ENCODE data around the gene PANK2.
"Not testable (repeated sequence)": the region's sequence is repeated elsewhere in the genome, so short reads cannot be mapped to it uniquely, and the experiment has no call there.

The PANK2 gene

DNA sequence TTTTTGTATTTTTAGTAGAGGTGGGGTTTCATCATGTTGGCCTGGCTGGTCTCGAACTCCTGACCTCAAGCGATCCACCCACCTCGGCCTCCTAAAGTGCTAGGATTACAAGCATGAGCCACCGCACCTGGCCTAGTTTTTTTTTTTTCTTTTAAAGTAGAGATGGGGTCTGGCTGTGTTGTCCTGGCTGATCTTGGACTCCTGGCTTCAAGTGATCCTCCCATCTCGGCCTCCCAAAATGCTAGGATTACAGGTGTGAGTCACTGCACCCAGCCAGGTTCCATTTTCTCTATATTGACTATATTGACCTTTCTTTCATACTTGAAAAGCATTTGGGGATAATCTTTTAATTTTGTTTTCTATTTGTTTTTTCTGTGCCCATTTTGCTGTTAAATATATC, 13.3 kb downstream of the PANK2 start:
- no peak for DNase-seq

- DNase-seq, result no peak
These were observed 15.0 kb downstream of the PANK2 start for GRCh38 chr20:3904224-3904623.

DNA sequence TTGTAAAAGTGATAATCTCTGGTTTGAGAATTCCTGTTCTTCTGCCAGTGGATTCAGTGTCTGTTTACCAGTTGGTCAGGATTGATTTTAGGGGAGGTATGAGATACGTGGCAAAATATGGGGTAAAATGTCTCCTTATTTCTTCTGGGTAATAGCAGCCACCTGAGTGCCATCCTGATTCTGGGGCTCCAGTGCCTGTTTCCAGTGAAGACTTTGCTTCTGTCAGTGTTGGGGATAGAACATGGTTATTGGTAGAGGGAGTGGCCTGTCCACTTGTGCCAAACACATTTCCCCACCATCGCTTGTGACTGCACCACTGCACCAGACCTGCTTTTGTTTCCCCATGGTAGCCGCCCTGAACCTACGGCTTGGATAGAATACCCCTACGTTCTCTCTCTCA, 15.7 kb downstream of the PANK2 start:
- no peak for DNase-seq

GRCh38 chr20:3906744-3907721, 17.8 kb downstream of the PANK2 start:
- not testable (repeated sequence) for DNase-seq

GRCh38 chr20:3908667-3909066, 19.5 kb downstream of the PANK2 start:
- no peak for DNase-seq

DNA sequence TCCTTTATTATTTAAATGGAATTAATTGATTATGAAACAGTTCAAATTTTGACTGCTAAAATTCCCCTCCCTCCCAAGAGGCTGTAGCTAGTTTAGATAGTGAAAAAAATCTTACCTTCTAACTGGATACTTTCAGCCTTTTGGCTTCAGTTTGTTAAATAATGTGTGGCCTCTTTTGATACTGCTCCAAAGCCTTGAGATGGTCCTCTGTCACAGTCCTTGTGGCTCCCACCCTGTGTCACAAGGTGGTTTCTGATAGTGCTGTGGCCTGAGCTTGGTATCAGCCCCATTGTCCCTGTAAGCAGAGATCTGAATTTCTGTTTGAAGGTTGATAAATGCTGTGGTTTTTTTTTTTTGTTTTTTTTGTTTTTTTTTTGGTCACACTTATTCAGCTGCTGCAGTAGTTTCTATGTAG, 20.8 kb downstream of the PANK2 start:
- no peak for DNase-seq

DNA sequence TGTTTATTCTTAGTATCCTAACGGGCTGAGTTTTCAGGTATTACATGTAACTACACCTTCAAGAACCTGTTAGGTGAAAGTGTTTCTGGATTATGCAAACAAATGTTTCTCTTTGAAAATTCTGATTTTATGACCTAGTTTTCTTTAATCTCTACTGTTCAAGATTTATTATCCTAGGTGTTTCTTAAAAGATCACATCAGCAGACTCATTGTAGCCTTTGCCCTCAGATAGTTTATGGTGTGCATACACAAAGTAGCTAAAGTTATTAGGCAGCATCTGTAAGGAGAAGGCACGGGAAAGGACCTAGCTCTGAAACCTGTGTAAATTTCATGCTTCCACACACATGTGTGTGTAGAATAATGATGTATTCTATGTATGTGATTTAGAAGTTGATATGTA, 21.7 kb downstream of the PANK2 start:
- DNase-seq, result no peak

DNA sequence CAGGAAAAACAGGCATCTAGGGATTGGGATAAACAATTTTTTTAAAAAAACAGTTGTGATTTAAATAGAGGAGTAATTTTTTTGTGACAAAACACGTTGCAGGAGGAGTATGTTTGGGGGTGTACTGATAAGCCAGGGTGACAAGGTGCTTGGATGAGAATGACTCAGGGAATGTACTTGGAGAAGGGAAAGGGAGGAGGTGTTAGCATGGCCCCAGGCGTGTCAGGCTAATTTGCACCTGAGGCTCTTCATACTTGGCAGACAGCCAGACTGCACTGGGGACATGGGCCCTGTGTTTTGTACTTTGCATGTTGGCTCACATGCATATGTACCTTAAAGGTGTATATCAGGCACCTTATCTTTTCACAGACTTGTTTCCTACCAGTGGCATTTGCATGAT, 22.8 kb downstream of the PANK2 start:
- peak in 1 of 2 experiments; percentile 14 for DNase-seq

GRCh38 chr20:3914446-3914845, 25.3 kb downstream of the PANK2 start:
- DNase-seq, result no peak

GRCh38 chr20:3915691-3916090, 26.5 kb downstream of the PANK2 start:
- no peak for DNase-seq

DNA sequence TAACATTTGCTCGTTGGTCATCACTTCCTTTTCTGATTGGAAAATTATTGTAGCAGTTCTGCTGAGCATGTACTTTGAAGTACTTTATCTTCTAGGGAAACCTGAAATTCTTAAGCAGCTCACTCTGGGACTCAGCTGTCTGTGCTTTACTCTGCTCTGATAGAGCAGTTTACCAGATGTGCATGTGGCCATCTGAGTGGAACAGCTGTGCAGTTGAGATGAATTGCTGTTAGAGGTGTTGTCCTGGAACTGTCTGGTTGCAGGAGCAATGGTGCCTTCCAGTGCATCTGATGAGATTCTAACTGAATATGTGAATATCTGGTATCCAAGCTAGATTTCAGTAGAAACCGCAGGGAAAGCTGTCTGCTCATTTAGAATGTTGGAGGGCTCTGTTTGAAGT, 27.2 kb downstream of the PANK2 start:
- DNase-seq, result no peak

GRCh38 chr20:3919352-3919751, 30.2 kb downstream of the PANK2 start:
- DNase-seq, result no peak

GRCh38 chr20:3922223-3922982, 33.2 kb downstream of the PANK2 start:
- no peak for DNase-seq

- DNase-seq, result no peak
These were observed 33.8 kb downstream of the PANK2 start for GRCh38 chr20:3922983-3923339.

GRCh38 chr20:3923818-3924217, 34.6 kb downstream of the PANK2 start:
- DNase-seq, result no peak

DNA sequence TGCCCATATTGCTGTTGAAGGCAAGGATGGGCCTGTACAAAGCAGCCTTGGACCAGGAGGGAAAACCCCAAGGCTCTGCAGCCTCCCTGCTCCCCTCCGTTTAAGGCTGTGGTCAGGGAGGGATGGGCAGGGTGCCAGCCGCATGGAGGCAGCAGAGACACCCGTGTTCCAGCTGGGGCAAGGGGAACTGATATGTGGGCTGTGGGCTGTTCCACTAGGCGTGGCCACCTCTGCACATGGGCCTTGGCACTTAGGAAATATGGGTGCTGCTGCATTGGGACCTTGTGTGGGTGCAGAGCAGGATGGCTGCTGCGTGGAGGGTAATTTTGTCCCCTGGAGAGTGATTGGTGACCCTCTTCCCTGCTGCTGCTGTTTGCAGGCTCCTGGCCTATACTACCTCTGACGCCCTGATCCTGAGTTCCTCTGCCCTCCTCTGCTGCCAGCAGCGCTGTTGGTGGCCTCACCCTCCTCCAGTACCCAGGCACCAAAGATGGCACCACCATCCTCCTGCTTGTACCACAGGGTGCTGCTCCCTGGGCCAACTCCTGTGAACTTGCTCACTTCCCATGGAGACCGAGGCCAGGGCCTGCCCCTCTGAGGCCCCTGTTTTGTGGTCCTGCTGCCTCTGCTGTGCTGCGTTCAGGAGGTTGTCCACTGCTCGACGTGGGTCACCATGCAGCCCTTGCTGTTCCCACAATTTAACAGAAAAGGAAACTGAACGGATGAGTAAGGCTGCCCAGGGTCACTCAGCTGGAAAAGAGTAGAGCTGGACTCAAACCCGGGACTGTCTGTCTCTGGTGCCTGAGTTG, 35.3 kb downstream of the PANK2 start:
- DNase-seq, result no peak

GRCh38 chr20:3925113-3925695, 36.0 kb downstream of the PANK2 start:
- DNase-seq, result no peak

- no peak for DNase-seq
These were observed 36.9 kb downstream of the PANK2 start for GRCh38 chr20:3925899-3926638.

DNA sequence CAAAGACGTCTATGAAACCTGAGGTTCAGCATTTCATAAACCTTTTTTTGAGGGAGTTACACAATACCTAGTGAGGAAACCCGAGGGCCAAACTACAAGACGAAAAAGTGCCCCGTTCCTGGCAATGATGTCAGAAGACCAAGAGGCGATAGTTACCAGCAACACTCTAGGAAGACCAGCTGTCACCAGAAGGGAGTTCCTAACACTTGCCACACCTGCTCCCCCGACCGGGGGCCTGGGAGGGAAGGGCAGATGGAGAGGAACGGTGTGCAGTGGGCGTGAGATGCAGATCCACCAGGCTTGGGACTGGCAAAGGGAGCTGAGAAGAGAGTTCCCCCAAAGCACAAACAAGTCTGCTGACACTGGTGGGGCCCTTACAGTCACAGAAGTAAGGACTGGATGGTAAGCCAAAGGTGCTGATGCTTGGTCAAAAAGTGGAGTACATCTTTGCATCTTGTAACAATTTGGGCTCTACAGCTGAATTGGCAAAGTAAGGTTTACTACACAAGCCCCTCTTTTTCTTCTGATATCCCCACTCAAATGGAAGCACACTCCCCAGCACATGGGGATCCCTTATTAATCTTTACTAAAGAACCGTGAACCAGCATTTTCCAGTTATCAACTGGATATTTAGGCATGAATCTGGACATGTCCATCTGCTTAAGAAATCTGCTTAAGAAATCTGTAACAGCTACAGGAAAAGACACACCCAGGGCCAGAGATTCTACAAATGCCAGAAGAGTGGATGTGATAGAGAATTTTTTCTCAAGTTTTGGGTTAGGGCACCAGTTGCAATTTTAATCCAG, 38.5 kb downstream of the PANK2 start:
- DNase-seq, result peak; percentile 73

DNA sequence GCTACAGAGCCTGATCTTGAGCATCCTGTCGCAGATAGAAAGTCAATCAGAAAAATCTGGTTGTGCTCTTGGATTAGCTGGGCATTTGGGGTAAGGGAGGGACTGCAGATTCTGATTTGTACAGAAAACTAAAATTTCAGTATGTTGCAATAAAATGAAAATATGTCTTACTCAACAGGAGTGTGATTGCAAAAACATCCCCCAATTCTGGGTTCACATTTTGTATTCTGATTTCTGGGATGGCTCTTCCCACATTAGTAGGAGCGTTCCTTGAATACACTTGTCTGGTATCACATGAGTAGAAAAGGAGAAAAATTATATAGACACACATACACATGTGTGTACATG, 40.5 kb downstream of the PANK2 start:
- no peak for DNase-seq
